Measurements from ENCODE around the gene FCN1. TPM values are rescaled to one million over a fixed set of nuclear protein-coding genes. Genes with fewer than 3 reads are reported as not detected.

FCN1 gene
- total RNA-seq, 6 experiments from 2014 or later = 0.68 to 5.3 (median 1.7) TPM

DNA sequence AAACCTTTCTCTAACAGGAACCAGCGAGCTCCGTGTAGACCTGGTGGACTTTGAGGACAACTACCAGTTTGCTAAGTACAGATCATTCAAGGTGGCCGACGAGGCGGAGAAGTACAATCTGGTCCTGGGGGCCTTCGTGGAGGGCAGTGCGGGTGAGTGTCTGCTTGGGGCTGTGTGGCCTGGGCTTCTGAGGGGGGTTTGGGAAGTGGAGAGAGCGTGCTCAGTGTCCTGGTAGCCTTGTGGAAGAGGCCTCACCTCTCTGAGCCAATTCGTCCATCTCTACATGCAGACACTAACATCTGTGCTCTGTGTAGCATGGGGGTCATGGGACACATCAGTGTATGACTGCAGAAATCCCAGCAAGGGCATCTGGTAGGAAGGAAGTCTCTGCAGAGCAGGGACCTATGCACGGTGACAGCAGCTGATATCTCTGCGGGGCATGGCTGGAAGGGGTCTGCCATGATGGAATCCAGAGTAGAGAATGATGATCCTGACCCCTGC lies 31.2 kb downstream of the FCN1 start:
- no peak for TF ChIP-seq POLR2A (IDR thresholded peaks at IDR 0.05)
- TF ChIP-seq, protein P1, sequence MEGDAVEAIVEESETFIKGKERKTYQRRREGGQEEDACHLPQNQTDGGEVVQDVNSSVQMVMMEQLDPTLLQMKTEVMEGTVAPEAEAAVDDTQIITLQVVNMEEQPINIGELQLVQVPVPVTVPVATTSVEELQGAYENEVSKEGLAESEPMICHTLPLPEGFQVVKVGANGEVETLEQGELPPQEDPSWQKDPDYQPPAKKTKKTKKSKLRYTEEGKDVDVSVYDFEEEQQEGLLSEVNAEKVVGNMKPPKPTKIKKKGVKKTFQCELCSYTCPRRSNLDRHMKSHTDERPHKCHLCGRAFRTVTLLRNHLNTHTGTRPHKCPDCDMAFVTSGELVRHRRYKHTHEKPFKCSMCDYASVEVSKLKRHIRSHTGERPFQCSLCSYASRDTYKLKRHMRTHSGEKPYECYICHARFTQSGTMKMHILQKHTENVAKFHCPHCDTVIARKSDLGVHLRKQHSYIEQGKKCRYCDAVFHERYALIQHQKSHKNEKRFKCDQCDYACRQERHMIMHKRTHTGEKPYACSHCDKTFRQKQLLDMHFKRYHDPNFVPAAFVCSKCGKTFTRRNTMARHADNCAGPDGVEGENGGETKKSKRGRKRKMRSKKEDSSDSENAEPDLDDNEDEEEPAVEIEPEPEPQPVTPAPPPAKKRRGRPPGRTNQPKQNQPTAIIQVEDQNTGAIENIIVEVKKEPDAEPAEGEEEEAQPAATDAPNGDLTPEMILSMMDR (IDR thresholded peaks at IDR 0.05) = no peak
- Histone ChIP-seq H3K27me3 (no peaks in the 10 kb centered on the region), H3K4me1 (no peaks in the 10 kb centered on the region), H3K4me3 (no peak overlapping the region), H3K9me3 (no peaks in the 10 kb centered on the region), H3K36me3 (no peaks in the 10 kb centered on the region), H3K27ac (no peak overlapping the region)
- 59% methylated on average over 4 of the region's 11 CpGs for WGBS (ENCODE audit: insufficient coverage, low coverage, low lambda C conversion rate, missing lambda C conversion rate)
- peak in 1 of 3 donors; percentile 51 for DNase-seq
- intact Hi-C loops (cut with DNase I) = no loop called here
- peak in 1 of 4 donors; percentile 2 for ATAC-seq

DNA sequence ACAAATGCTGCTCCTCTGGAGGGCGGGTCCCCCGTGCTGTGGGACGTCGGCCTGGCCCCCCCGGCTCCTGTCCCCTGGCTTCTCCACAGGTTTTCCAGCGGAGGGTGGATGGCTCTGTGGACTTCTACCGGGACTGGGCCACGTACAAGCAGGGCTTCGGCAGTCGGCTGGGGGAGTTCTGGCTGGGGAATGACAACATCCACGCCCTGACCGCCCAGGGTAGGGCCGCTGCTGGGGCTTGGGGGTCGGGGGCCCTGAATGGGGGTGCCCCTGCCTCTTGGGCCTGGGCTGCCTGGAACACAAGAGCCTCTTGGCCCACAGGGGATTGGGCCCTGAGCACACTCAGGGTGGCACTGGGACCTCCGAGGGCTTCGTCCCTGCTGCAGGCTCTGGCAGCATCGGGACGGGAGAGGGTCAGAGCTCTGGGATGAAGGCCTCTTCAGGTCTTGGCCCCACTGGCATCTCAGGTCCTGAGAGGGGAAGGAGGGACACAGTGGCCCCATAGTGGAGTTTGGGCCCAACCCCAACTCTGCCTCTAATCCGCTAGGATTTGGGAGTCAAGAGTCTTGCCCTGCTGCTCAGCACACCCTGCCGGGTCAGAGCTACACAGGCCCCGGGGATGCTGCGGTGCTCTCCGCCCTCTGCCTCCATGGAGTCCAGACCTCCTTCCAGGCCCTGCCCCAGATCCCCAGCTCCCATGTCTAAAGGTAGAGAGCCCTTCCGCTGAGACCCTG lies 31.9 kb downstream of the FCN1 start:
- H3K4me3 ChIP-seq = no peak overlapping the region
- DNase-seq (peak in 1 of 3 donors; percentile 44), ATAC-seq (no peak)
- WGBS (ENCODE audit: insufficient coverage, low coverage, low lambda C conversion rate, missing lambda C conversion rate) = 89% methylated on average over 1 of the region's 24 CpGs
- no peaks in the 10 kb centered on the region for H3K27me3 ChIP-seq
- intact Hi-C loops (cut with DNase I) = no loop called here
- H3K27ac ChIP-seq = no peak overlapping the region
- TF ChIP-seq, protein P1 (IDR thresholded peaks at IDR 0.05) = no peak
- no peak for TF ChIP-seq POLR2A (IDR thresholded peaks at IDR 0.05)
- H3K36me3 ChIP-seq = no peaks in the 10 kb centered on the region
- no peaks in the 10 kb centered on the region for H3K4me1 ChIP-seq
- no peaks in the 10 kb centered on the region for H3K9me3 ChIP-seq

DNA sequence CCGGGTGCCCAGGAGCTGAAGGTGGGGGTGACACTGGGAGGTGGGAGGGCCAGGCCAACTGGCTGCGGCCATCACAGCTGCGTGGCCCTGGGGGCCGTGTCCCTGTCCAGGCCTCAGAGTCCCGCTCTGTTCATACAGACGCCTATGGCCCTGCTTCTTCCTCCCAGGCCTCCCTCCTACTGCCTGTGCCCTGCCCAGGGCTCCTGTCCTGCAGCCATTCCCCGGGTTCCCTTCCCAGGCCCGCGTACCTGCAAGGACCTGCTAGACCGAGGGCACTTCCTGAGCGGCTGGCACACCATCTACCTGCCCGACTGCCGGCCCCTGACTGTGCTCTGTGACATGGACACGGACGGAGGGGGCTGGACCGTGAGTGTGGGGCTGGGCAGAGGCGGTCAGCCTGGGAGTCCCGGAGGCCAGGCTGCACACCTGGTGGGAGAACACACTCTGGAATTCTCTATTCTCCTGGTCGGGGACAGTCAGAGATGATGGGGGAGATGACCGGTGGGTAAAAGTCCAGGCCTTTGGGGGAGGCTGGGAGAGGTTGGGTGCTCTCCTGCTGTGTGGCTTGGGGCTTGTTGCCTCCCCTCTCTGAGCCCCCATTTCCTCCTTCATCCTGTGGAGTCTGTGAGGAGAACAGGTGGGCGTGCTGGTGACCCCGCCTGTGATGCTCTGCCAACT lies 32.6 kb downstream of the FCN1 start:
- peak in 1 of 3 donors; percentile 51 for DNase-seq
- 66% methylated on average over 10 of the region's 22 CpGs for WGBS (ENCODE audit: insufficient coverage, low coverage, low lambda C conversion rate, missing lambda C conversion rate)
- TF ChIP-seq POLR2A (IDR thresholded peaks at IDR 0.05) = no peak
- TF ChIP-seq, protein P1 (IDR thresholded peaks at IDR 0.05) = no peak

DNA sequence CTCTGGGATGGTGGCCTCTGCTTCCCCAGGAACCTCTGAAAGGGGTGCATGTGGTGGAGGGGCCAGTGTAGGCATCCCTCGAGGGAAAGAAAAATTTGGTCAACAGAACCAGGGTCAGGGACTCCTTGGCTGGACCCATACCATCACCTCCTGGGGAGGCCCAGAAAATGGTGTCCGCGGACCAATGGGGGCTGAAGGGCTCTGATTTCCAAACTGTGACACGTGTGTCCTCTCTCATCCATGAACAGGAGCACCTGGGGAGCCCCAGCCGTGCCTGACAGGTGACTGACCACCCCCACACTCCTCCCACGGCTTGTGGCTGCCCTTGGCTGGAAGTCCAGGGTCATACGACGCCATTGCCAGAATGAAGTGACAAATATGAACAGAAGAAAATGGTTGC lies 33.2 kb downstream of the FCN1 start:
- H3K4me3 ChIP-seq = no peak overlapping the region
- H3K36me3 ChIP-seq = no peaks in the 10 kb centered on the region
- no peak overlapping the region for H3K27ac ChIP-seq
- DNase-seq (peak in 1 of 3 donors; percentile 52), ATAC-seq (no peak)
- H3K9me3 ChIP-seq = no peaks in the 10 kb centered on the region
- intact Hi-C loops (cut with DNase I) = no loop called here
- H3K27me3 ChIP-seq = no peaks in the 10 kb centered on the region
- TF ChIP-seq POLR2A (IDR thresholded peaks at IDR 0.05) = no peak
- TF ChIP-seq, protein P1 (IDR thresholded peaks at IDR 0.05) = no peak
- no peaks in the 10 kb centered on the region for H3K4me1 ChIP-seq
- WGBS (ENCODE audit: insufficient coverage, low coverage, low lambda C conversion rate, missing lambda C conversion rate) = 80% methylated on average over 1 of the region's 8 CpGs

More for the DNA sequence above, 32.6 kb downstream of the FCN1 start:
- no peaks in the 10 kb centered on the region for H3K4me1 ChIP-seq
- intact Hi-C loops (cut with DNase I) = no loop called here
- H3K36me3 ChIP-seq = no peaks in the 10 kb centered on the region
- H3K9me3 ChIP-seq = no peaks in the 10 kb centered on the region
- H3K4me3 ChIP-seq = no peak overlapping the region
- H3K27ac ChIP-seq = no peak overlapping the region
- H3K27me3 ChIP-seq = no peaks in the 10 kb centered on the region
- no peak for ATAC-seq

All from right lobe of liver (tissue), 6 donors.